Breast epithelium (tissue), 4 donors: ENCODE results near the gene NIN. TPM values are rescaled to one million over a fixed set of nuclear protein-coding genes. Genes with fewer than 3 reads are reported as not detected.

Source experiments
- DNase-seq, 2 donors: peaks; one replicate each; pipeline ENCODE4 v3.0.0-alpha.2; 2019; ENCODE audit warnings: low spot score in 2 of 2
- H3K27ac ChIP-seq, 2 donors: fragments of 200-600 bp; sonication (generic) in 1 of 2; one replicate each; pipeline ENCODE4 v1.5.1; 2016 to 2019; ENCODE audit warnings: mild to moderate bottlenecking in 1 of 2
- H3K27me3 ChIP-seq, 2 donors: fragments of 200-600 bp; sonication (generic) in 1 of 2; one replicate each; pipeline versions ENCODE4 v1.5.1 to v1.6.0; 2017 to 2019; ENCODE audit warnings: control low read depth in 1 of 2, mild to moderate bottlenecking in 1 of 2
- H3K36me3 ChIP-seq: fragments of 200-600 bp; one replicate; pipeline ENCODE4 v1.5.1; 2019
- H3K4me1 ChIP-seq, 2 donors: fragments of 200-600 bp; sonication (generic); one replicate each; pipeline ENCODE4 v1.5.1; 2016 to 2019; ENCODE audit warnings: control low read depth in 1 of 2
- H3K4me3 ChIP-seq, 3 donors: fragments of 200-600 bp; sonication (generic); 1 replicate in 2 of 3; 2 replicates in 1 of 3; pipeline ENCODE4 v1.5.1; 2016 to 2019; ENCODE audit warnings: mild to moderate bottlenecking in 3 of 3, moderate library complexity in 2 of 3
- H3K9me3 ChIP-seq, 2 donors: fragments of 200-600 bp; sonication (generic) in 1 of 2; one replicate each; pipeline ENCODE4 v1.5.1; 2016 to 2019; ENCODE audit warnings: control low read depth in 1 of 2
- CTCF ChIP-seq, 3 donors: fragments of 450-650 bp; IDR thresholded peaks; one replicate each; pipeline ENCODE4 v1.5.1; 2016 to 2017; ENCODE audit warnings: antibody characterized with exemption in 3 of 3, mild to moderate bottlenecking in 3 of 3, moderate library complexity in 3 of 3
- POLR2A ChIP-seq: fragments of 450-650 bp; IDR thresholded peaks from one replicate; pipeline ENCODE4 v1.6.1; 2016; ENCODE audit warnings: antibody characterized with exemption, mild to moderate bottlenecking, moderate library complexity
- POLR2AphosphoS5 ChIP-seq, 3 donors: sonication (generic); formaldehyde crosslinking; IDR thresholded peaks; one replicate each; pipeline ENCODE4 v1.6.1; 2017; ENCODE audit warnings: antibody characterized with exemption in 3 of 3
- intact Hi-C: fragments of 100-400 bp; cut with DNase I; formaldehyde crosslinking; loops from one replicate; pipeline ENCODE4 v1.15.1; 2023; ENCODE audit warnings: low total_unique reads
- total RNA-seq, 3 donors: library from RNA; depleted of rRNA; stranded (reverse); fragments of >200 nt; gene quantifications; one replicate each; pipeline ENCODE4 v1.1.0, GENCODE V29; 2016

Gene NIN
- total RNA-seq, 3 donors from 2014 or later = 38.1 to 42.9 (median 40.4) TPM

GRCh38 chr14:50796390-50796789 is 34.6 kb downstream of the NIN start:
- Histone ChIP-seq H3K36me3 (no peaks in the 10 kb centered on the region), H3K4me1 (no peaks in the 10 kb centered on the region), H3K4me3 (no peak overlapping the region), H3K27ac (no peak overlapping the region), H3K9me3 (no peaks in the 10 kb centered on the region), H3K27me3 (no peaks in the 10 kb centered on the region)
- intact Hi-C loops = no loop called here
- no peak for DNase-seq
- TF ChIP-seq CTCF (IDR thresholded peaks at IDR 0.05) = no peak
- TF ChIP-seq POLR2AphosphoS5 (IDR thresholded peaks at IDR 0.05) = no peak
- no peak for TF ChIP-seq POLR2A

- no peaks in the 10 kb centered on the region for H3K4me1 ChIP-seq
- DNase-seq = no peak
- TF ChIP-seq POLR2A (no peak), CTCF (IDR thresholded peaks at IDR 0.05) (no peak), POLR2AphosphoS5 (IDR thresholded peaks at IDR 0.05) (no peak)
- intact Hi-C loops = no loop called here
- H3K27me3 ChIP-seq = no peaks in the 10 kb centered on the region
- H3K9me3 ChIP-seq = no peaks in the 10 kb centered on the region
- no peaks in the 10 kb centered on the region for H3K36me3 ChIP-seq
- no peak overlapping the region for H3K4me3 ChIP-seq
- H3K27ac ChIP-seq = no peak overlapping the region
Observed at GRCh38 chr14:50795909-50796308, 35.1 kb downstream of the NIN start.

- no peak overlapping the region for H3K27ac ChIP-seq
- intact Hi-C loops = no loop called here
- H3K4me3 ChIP-seq = no peak overlapping the region
- DNase-seq = no peak
- H3K36me3 ChIP-seq = no peaks in the 10 kb centered on the region
- H3K9me3 ChIP-seq = no peaks in the 10 kb centered on the region
- TF ChIP-seq POLR2AphosphoS5 (IDR thresholded peaks at IDR 0.05) = no peak
- no peak for TF ChIP-seq POLR2A
- no peaks in the 10 kb centered on the region for H3K27me3 ChIP-seq
- no peaks in the 10 kb centered on the region for H3K4me1 ChIP-seq
Observed at GRCh38 chr14:50795142-50795541, 35.8 kb downstream of the NIN start.

- H3K27ac ChIP-seq = no peak overlapping the region
- no peak for DNase-seq
- no peak for TF ChIP-seq POLR2AphosphoS5 (IDR thresholded peaks at IDR 0.05)
- TF ChIP-seq CTCF (IDR thresholded peaks at IDR 0.05) = no peak
- no peak for TF ChIP-seq POLR2A
- H3K9me3 ChIP-seq = no peaks in the 10 kb centered on the region
- intact Hi-C loops = no loop called here
- no peaks in the 10 kb centered on the region for H3K36me3 ChIP-seq
- no peaks in the 10 kb centered on the region for H3K27me3 ChIP-seq
- no peak overlapping the region for H3K4me3 ChIP-seq
- no peaks in the 10 kb centered on the region for H3K4me1 ChIP-seq
Observed at GRCh38 chr14:50794068-50794645, 36.8 kb downstream of the NIN start.

GRCh38 chr14:50792634-50793068 is 38.3 kb downstream of the NIN start:
- H3K4me3 ChIP-seq = no peak overlapping the region
- H3K4me1 ChIP-seq = no peaks in the 10 kb centered on the region
- H3K27ac ChIP-seq = no peak overlapping the region
- no peaks in the 10 kb centered on the region for H3K9me3 ChIP-seq
- DNase-seq = no peak
- no peaks in the 10 kb centered on the region for H3K36me3 ChIP-seq
- H3K27me3 ChIP-seq = no peaks in the 10 kb centered on the region
- TF ChIP-seq POLR2AphosphoS5 (IDR thresholded peaks at IDR 0.05) = no peak
- TF ChIP-seq POLR2A = no peak
- TF ChIP-seq CTCF (IDR thresholded peaks at IDR 0.05) = no peak
- intact Hi-C loops = no loop called here
